Hippocampal formation (tissue), 2 donors: Measurements from ENCODE around the gene GJC2.

ENCODE experiments used
- DNase-seq, 2 donors: peaks; one replicate each; lab custom pipeline; 2025; lab: John Stamatoyannopoulos, UW

Gene GJC2

GRCh38 chr1:228114827-228115226 is 34.9 kb upstream of the GJC2 start:
- DNase-seq: no peak

- no peak for DNase-seq
These were observed 32.4 kb upstream of the GJC2 start for GRCh38 chr1:228117335-228117734.

- DNase-seq: no peak
These were observed 31.7 kb upstream of the GJC2 start for GRCh38 chr1:228118040-228118439.

GRCh38 chr1:228120351-228120750 is 29.4 kb upstream of the GJC2 start:
- no peak for DNase-seq

- no peak for DNase-seq
These were observed 28.8 kb upstream of the GJC2 start for GRCh38 chr1:228120857-228121489.

- DNase-seq: no peak
These were observed 26.7 kb upstream of the GJC2 start for GRCh38 chr1:228122921-228123441.

- DNase-seq: no peak
These were observed 26.2 kb upstream of the GJC2 start for GRCh38 chr1:228123505-228123904.

GRCh38 chr1:228125185-228125584 is 24.5 kb upstream of the GJC2 start:
- no peak for DNase-seq

GRCh38 chr1:228131766-228132165 is 18.0 kb upstream of the GJC2 start:
- no peak for DNase-seq

- no peak for DNase-seq
These were observed 15.1 kb upstream of the GJC2 start for GRCh38 chr1:228134591-228134990.

GRCh38 chr1:228136901-228137300 is 12.8 kb upstream of the GJC2 start:
- DNase-seq: no peak

- DNase-seq: no peak
These were observed 10.3 kb upstream of the GJC2 start for GRCh38 chr1:228139406-228139930.

GRCh38 chr1:228139931-228140723 is 9.6 kb upstream of the GJC2 start, which contains the start of gene GUK1:
GUK1 (plus strand) TSS chr1:228140279; CDS start chr1:228140303, 24 bp downstream.
- peak; percentile 97 for DNase-seq

- DNase-seq: no peak
These were observed 9.0 kb upstream of the GJC2 start for GRCh38 chr1:228140724-228141225.

GRCh38 chr1:228141226-228142044 is 8.3 kb upstream of the GJC2 start:
- DNase-seq: no peak

- DNase-seq: no peak
These were observed 7.5 kb upstream of the GJC2 start for GRCh38 chr1:228142155-228142691.

GRCh38 chr1:228142701-228143136 is 7.0 kb upstream of the GJC2 start:
- DNase-seq: no peak

GRCh38 chr1:228143480-228144192 is 6.1 kb upstream of the GJC2 start:
- DNase-seq: no peak

GRCh38 chr1:228144193-228144992 is 5.3 kb upstream of the GJC2 start:
- no peak for DNase-seq

- DNase-seq: no peak
These were observed 4.8 kb upstream of the GJC2 start for GRCh38 chr1:228144993-228145343.
